ENCODE data around the gene HDAC1.

HDAC1 gene

DNA sequence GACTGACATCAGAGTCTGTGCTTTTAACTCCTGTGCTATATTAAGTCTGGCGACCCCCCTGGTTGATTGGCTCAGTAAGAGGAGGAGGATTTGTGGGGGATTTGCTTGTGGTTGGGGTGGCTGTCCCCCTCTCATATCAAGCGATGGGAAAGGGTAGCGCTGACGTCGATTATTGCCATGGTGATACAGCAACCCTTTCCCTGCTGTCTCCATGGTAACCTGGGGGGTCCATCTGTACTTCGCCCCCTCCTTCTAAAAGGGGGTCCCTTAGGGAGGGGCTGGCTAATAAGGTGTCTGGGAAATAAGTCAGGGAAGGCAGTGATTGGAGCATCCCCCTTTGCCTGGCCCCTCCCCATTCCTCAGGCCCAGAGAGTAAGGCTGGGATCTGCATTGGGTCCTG, 65.7 kb downstream of the HDAC1 start:
- no peak overlapping the region for H3K4me3 Mint-ChIP-seq
- no peak overlapping the region for H3K27ac Mint-ChIP-seq
- peaks cover 16% of the 10 kb centered on the region for H3K36me3 Mint-ChIP-seq (ENCODE audit: low read depth)
- TF ChIP-seq, protein P1, sequence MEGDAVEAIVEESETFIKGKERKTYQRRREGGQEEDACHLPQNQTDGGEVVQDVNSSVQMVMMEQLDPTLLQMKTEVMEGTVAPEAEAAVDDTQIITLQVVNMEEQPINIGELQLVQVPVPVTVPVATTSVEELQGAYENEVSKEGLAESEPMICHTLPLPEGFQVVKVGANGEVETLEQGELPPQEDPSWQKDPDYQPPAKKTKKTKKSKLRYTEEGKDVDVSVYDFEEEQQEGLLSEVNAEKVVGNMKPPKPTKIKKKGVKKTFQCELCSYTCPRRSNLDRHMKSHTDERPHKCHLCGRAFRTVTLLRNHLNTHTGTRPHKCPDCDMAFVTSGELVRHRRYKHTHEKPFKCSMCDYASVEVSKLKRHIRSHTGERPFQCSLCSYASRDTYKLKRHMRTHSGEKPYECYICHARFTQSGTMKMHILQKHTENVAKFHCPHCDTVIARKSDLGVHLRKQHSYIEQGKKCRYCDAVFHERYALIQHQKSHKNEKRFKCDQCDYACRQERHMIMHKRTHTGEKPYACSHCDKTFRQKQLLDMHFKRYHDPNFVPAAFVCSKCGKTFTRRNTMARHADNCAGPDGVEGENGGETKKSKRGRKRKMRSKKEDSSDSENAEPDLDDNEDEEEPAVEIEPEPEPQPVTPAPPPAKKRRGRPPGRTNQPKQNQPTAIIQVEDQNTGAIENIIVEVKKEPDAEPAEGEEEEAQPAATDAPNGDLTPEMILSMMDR (IDR thresholded peaks at IDR 0.05; ENCODE audit: unreplicated experiment in 3 of 3), result no peak
- no peaks in the 10 kb centered on the region for H3K9me3 Mint-ChIP-seq
- peaks cover 48% of the 10 kb centered on the region for H3K4me1 Mint-ChIP-seq
- peaks cover 8% of the 10 kb centered on the region for H3K27me3 Mint-ChIP-seq (ENCODE audit: low read depth)

- Mint-ChIP-seq H3K27ac (peak overlapping the region in 1 of 3 experiments; percentile 63), H3K36me3 (ENCODE audit: low read depth) (peaks cover 24% of the 10 kb centered on the region), H3K9me3 (no peaks in the 10 kb centered on the region)
Observed at GRCh38 chr1:32358435-32358834, 66.6 kb downstream of the HDAC1 start.

GRCh38 chr1:32361308-32361673, 69.4 kb downstream of the HDAC1 start:
- H3K4me3 Mint-ChIP-seq, result peak overlapping the region in 1 of 3 experiments; percentile 81
- peaks cover 22% of the 10 kb centered on the region for H3K4me1 Mint-ChIP-seq
- TF ChIP-seq, protein P1 (IDR thresholded peaks at IDR 0.05; ENCODE audit: unreplicated experiment in 3 of 3), result no peak

More at GRCh38 chr1:32358435-32358834, 66.6 kb downstream of the HDAC1 start:
- TF ChIP-seq, protein P1 (IDR thresholded peaks at IDR 0.05; ENCODE audit: unreplicated experiment in 3 of 3), result no peak
- Mint-ChIP-seq H3K27me3 (ENCODE audit: low read depth) (peaks cover 8% of the 10 kb centered on the region), H3K4me1 (peaks cover 43% of the 10 kb centered on the region), H3K4me3 (peak overlapping the region in 1 of 3 experiments; percentile 35)

DNA sequence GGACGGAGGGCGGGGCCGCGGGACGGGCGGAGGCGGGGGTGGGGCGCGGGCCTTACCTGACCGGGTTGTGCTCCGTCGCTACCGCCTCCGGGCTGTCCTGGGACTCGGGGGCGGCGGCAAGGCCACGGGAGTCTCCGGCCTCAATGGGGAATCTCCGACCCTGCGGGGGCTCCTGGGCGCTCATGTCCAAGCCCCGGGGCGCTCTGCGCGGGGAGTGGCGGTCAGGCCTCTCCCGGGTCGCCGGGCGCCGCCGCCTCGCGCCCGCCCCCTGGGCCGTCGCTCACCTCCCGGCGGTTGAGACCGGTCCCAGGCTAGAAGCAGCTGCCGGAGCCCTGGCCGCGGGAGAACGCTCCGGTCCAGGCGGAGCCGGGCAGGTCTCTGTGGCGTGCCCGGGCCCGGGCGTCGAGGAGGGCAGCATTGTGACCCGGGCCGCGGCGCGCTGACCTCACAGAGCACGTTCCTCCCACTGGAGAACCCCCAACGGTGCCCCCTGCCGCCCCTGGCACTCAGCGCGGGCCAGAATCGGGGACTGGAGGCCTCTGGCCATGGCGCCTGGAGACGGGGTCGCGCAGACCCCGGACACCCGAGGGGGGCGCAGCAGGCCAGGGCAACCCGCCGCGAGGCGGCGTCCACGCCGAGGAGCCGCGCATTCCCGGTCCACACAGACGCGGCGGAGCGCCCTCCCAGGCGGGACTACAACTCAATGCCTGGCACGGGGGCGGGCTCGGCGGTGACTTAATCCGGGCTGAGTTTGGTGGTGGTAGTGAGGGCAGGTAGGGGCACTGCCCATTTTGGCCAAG, 70.0 kb downstream of the HDAC1 start:
- peak overlapping the region; percentile 57 to 67 (median 60) for H3K4me3 Mint-ChIP-seq

More at GRCh38 chr1:32361308-32361673, 69.4 kb downstream of the HDAC1 start:
- H3K9me3 Mint-ChIP-seq, result no peaks in the 10 kb centered on the region
- peaks cover 41% of the 10 kb centered on the region for H3K36me3 Mint-ChIP-seq (ENCODE audit: low read depth)
- H3K27me3 Mint-ChIP-seq (ENCODE audit: low read depth), result peaks cover 8% of the 10 kb centered on the region
- peak overlapping the region in 1 of 3 experiments; percentile 51 for H3K27ac Mint-ChIP-seq

DNA sequence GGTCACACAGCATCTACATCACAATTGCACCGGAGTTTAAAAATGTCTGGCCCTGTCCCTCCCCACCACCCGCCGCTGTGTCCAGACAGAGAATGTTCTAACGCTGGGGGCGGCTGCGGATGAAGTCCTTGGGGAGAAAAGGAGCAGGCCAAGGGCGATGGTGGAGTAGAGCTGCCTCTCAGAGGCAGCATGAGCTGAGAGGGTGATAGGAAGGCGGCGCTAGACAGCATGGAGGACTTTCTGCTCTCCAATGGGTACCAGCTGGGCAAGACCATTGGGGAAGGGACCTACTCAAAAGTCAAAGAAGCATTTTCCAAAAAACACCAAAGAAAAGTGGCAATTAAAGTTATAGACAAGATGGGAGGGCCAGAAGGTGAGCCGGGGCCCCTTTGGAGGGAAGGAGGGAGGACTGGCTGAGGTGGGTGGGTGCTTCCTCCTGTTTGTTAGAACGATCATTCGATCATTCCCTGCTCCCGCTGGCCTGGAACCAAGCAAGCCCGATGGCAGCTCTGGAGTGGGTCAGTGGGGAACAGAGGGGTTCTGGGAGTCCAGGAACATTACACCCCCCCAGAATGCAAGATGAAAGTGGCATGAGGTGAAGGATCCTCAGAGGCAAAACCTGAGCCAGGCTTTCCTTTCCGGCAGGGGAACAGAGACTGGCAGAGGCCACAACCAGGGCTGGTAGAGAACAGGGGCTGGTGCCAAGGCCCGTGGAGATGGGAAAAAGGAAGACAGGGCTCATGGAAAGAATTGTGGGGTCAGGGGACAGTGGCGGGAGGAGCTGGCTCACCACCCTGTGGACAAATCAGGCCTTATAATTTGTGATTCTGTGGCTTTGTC, 70.8 kb downstream of the HDAC1 start, which contains the start of the genes FAM229A and TSSK3:
Gene FAM229A (minus strand): TSS at position 12 of the 840 bp plus-strand sequence. CDS start 394 bp downstream, outside the sequence.
Gene TSSK3 (plus strand): TSS at position 66 of the 840 bp plus-strand sequence. CDS start 163 bp downstream, at position 229.
- TF ChIP-seq, protein P1 (IDR thresholded peaks at IDR 0.05; ENCODE audit: unreplicated experiment in 3 of 3), result peak in 1 of 3 experiments; percentile 3
- Mint-ChIP-seq H3K27me3 (ENCODE audit: low read depth) (peaks cover 8% of the 10 kb centered on the region), H3K4me3 (peak within 1 kb of the TSS; percentile 57 to 67 (median 60))

More for the DNA sequence above, 70.0 kb downstream of the HDAC1 start:
- Mint-ChIP-seq H3K27ac (peak overlapping the region; percentile 7 to 19 (median 10)), H3K9me3 (no peaks in the 10 kb centered on the region), H3K36me3 (ENCODE audit: low read depth) (peaks cover 46% of the 10 kb centered on the region), H3K27me3 (ENCODE audit: low read depth) (peaks cover 8% of the 10 kb centered on the region), H3K4me1 (peaks cover 17% of the 10 kb centered on the region)
- TF ChIP-seq, protein P1 (IDR thresholded peaks at IDR 0.05; ENCODE audit: unreplicated experiment in 3 of 3), result peak; percentile 34 to 55 (median 46)

More for the DNA sequence above, 70.8 kb downstream of the HDAC1 start, which contains the start of the genes FAM229A and TSSK3:
- H3K27ac Mint-ChIP-seq, result peak within 1 kb of the TSS; percentile 7 to 60 (median 10)
- no peaks in the 10 kb centered on the region for H3K9me3 Mint-ChIP-seq
- peaks cover 52% of the 10 kb centered on the region for H3K36me3 Mint-ChIP-seq (ENCODE audit: low read depth)
- H3K4me1 Mint-ChIP-seq, result peaks cover 17% of the 10 kb centered on the region
